DOHH2 (cell line): ENCODE measurements around the gene FBXW5.

Experiments used
- H3F3A ChIP-seq: fragments of 200-600 bp; sonication (generic), shearing (Covaris generic); 2 replicates; pipeline ENCODE4 v1.6.0; 2016; ENCODE audit warnings: antibody characterized with exemption, mild to moderate bottlenecking; ENCODE audit not compliant: control insufficient read depth, insufficient read depth
- H3K27ac ChIP-seq: fragments of 200-600 bp; sonication (generic); 2 replicates; pipeline ENCODE4 v1.5.1; 2014; ENCODE audit warnings: low read depth, mild to moderate bottlenecking, low read length, moderate library complexity
- H3K27me3 ChIP-seq: fragments of 200-600 bp; sonication (generic); 2 replicates; pipeline ENCODE4 v1.6.1; 2014; ENCODE audit warnings: mild to moderate bottlenecking, low read length, mixed read lengths; ENCODE audit not compliant: control insufficient read depth
- H3K36me3 ChIP-seq: fragments of 200-600 bp; sonication (generic); 2 replicates; pipeline ENCODE4 v1.6.1; 2014; ENCODE audit warnings: mild to moderate bottlenecking, low read length, moderate library complexity, mixed read lengths; ENCODE audit not compliant: control insufficient read depth
- H3K4me1 ChIP-seq: fragments of 200-600 bp; sonication (generic); 2 replicates; pipeline ENCODE4 v1.6.1; 2014; ENCODE audit warnings: mild to moderate bottlenecking, low read length, mixed read lengths; ENCODE audit not compliant: control insufficient read depth
- H3K4me2 ChIP-seq: fragments of 200-600 bp; sonication (generic); 2 replicates; pipeline ENCODE4 v1.6.0; 2014; ENCODE audit warnings: mild to moderate bottlenecking, low read length, moderate library complexity
- H3K4me3 ChIP-seq: fragments of 200-600 bp; sonication (generic); 2 replicates; pipeline ENCODE4 v1.5.1; 2014; ENCODE audit warnings: mild to moderate bottlenecking, low read length, mixed read lengths
- H3K79me2 ChIP-seq: fragments of 200-600 bp; sonication (generic); 2 replicates; pipeline ENCODE4 v1.6.1; 2014; ENCODE audit warnings: mild to moderate bottlenecking, low read length, mixed read lengths; ENCODE audit not compliant: control insufficient read depth
- H3K9me2 ChIP-seq: fragments of 200-600 bp; sonication (generic); replicated peaks from 2 replicates; pipeline ENCODE4 v1.6.1; 2014; ENCODE audit warnings: mild to moderate bottlenecking, low read length, mixed read lengths; ENCODE audit not compliant: control insufficient read depth
- H3K9me3 ChIP-seq: fragments of 200-600 bp; sonication (generic); 2 replicates; pipeline ENCODE4 v1.6.1; 2014; ENCODE audit warnings: antibody characterized with exemption, low read length, mixed read lengths; ENCODE audit not compliant: control insufficient read depth, insufficient read depth
- H4K20me1 ChIP-seq: fragments of 200-600 bp; sonication (generic); 2 replicates; pipeline ENCODE4 v1.6.0; 2014; ENCODE audit warnings: low read depth, mild to moderate bottlenecking, antibody characterized with exemption, low read length, moderate library complexity; ENCODE audit not compliant: control insufficient read depth, insufficient read depth
- EZH2phosphoT487 ChIP-seq: fragments of 200-600 bp; sonication (generic); IDR thresholded peaks from 2 replicates; pipeline ENCODE4 v1.6.1; 2017; ENCODE audit warnings: borderline replicate concordance, mild to moderate bottlenecking, antibody characterized with exemption, low read length, moderate library complexity, mixed read lengths
- TF ChIP-seq, protein P1 (sequence below): fragments of 200-600 bp; sonication (generic); IDR thresholded peaks from one replicate; pipeline ENCODE4 v1.5.1; 2014; ENCODE audit warnings: antibody characterized with exemption, mild to moderate bottlenecking, low read depth, low read length; ENCODE audit not compliant: poor library complexity, severe bottlenecking

FBXW5 gene

DNA sequence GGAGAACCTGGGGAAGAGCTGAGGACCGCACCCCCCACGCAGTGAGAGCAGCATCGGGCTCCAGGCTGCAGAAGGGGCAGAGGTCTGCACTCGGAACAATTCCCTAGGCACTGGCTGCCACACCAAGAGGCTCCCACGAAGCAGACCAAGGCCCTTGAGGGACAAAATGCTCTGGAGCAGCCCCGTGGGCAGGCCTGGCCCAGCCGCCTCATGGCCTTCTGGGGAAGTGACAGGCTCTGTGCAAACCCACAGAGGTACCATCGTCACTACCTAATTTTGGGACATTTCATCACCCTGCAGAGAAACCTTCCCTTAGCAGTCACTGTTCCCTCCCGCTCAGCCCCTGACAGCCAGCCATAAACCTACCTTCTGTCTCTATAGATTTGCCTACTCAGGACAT is 15.9 kb downstream of the FBXW5 start:
- no peak for TF ChIP-seq EZH2phosphoT487
- TF ChIP-seq, protein P1, sequence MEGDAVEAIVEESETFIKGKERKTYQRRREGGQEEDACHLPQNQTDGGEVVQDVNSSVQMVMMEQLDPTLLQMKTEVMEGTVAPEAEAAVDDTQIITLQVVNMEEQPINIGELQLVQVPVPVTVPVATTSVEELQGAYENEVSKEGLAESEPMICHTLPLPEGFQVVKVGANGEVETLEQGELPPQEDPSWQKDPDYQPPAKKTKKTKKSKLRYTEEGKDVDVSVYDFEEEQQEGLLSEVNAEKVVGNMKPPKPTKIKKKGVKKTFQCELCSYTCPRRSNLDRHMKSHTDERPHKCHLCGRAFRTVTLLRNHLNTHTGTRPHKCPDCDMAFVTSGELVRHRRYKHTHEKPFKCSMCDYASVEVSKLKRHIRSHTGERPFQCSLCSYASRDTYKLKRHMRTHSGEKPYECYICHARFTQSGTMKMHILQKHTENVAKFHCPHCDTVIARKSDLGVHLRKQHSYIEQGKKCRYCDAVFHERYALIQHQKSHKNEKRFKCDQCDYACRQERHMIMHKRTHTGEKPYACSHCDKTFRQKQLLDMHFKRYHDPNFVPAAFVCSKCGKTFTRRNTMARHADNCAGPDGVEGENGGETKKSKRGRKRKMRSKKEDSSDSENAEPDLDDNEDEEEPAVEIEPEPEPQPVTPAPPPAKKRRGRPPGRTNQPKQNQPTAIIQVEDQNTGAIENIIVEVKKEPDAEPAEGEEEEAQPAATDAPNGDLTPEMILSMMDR = no peak
- Histone ChIP-seq H3K4me3 (no peak overlapping the region), H3F3A (no peaks in the 10 kb centered on the region), H3K27ac (no peak overlapping the region), H3K9me2 (no peaks in the 10 kb centered on the region), H3K4me2 (no peak overlapping the region), H3K27me3 (no peaks in the 10 kb centered on the region), H3K36me3 (peaks cover 50% of the 10 kb centered on the region), H4K20me1 (no peaks in the 10 kb centered on the region), H3K9me3 (no peaks in the 10 kb centered on the region), H3K79me2 (no peaks in the 10 kb centered on the region), H3K4me1 (no peaks in the 10 kb centered on the region)

DNA sequence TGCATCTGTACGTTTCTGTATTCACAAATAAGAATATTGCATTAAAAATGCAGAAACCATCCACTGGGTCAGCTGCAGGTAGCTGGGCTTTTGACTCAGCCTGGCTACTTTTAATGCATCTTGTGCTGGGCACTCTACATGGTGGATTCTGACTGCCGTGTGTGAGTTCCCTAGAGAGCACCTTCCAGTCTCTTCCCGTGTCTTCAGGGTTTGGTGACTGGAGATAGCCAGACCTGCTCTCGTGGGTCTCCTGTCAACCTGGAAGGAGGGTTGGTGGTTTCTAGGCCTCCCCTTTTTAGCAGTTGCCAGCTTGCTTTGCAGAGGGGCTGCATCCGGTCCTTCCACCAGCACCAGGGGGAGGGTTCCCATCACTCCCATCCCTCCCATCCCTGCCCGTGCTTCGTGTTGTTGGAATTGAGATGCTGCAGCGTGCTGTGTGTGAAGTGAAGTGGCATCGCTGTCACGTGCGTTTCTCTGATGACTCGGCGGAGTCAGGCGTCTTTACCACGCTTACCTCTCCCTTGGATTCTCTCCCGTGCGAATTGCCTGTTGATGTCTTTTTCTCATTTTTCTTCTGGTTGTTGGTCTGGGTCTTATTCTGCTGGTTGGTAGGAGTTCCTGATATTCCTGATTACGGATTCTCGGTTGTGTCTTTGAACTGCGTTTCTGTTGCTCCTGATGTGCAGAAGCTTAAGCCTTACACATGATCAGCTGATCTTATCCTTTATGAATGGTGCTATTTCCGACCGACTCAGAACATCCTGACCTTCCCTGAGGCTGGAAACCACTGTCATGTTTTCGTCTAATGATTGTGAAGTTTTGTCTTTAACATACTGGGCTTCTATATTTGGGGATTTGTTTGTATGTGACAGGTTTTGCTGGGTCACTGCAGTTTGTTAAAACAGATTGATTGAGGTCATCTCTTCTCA is 16.9 kb downstream of the FBXW5 start:
- H3K4me3 ChIP-seq = no peak overlapping the region
- TF ChIP-seq EZH2phosphoT487 = no peak
- TF ChIP-seq, protein P1 = no peak
- H3K27me3 ChIP-seq = no peaks in the 10 kb centered on the region
- H3F3A ChIP-seq = no peaks in the 10 kb centered on the region
- no peaks in the 10 kb centered on the region for H3K79me2 ChIP-seq
- H3K9me3 ChIP-seq = no peaks in the 10 kb centered on the region
- H3K4me1 ChIP-seq = no peaks in the 10 kb centered on the region
- no peaks in the 10 kb centered on the region for H3K9me2 ChIP-seq
- no peaks in the 10 kb centered on the region for H4K20me1 ChIP-seq
- H3K27ac ChIP-seq = no peak overlapping the region
- peaks cover 52% of the 10 kb centered on the region for H3K36me3 ChIP-seq
- no peak overlapping the region for H3K4me2 ChIP-seq

DNA sequence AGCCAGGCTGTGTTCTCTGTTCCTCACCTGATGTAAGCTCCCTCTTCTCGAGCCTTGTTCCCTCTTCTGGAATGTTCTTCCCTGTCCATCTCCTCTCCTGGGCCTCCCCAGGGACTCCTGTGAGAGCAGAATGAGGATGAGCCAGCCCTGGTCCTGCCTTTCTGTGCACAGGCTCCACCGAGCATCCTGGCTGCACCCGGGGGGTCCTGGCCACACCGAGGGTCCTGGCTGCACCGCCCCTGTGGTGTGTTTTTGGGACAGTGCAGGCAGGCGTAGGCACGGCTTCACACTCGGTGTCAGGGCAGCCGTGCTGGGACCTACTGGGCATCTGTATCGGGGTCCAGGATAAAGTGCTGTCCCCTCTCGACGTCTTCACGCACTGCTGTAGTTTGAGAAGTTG is 17.8 kb downstream of the FBXW5 start:
- H3K4me2 ChIP-seq = no peak overlapping the region
- H3F3A ChIP-seq = no peaks in the 10 kb centered on the region
- no peak overlapping the region for H3K4me3 ChIP-seq
- no peaks in the 10 kb centered on the region for H4K20me1 ChIP-seq
- no peaks in the 10 kb centered on the region for H3K79me2 ChIP-seq
- TF ChIP-seq, protein P1 = no peak
- TF ChIP-seq EZH2phosphoT487 = no peak
- no peaks in the 10 kb centered on the region for H3K4me1 ChIP-seq
- no peaks in the 10 kb centered on the region for H3K9me3 ChIP-seq
- H3K27me3 ChIP-seq = no peaks in the 10 kb centered on the region
- H3K9me2 ChIP-seq = no peaks in the 10 kb centered on the region
- H3K36me3 ChIP-seq = peaks cover 54% of the 10 kb centered on the region
- H3K27ac ChIP-seq = no peak overlapping the region
